Measurements from ENCODE around the gene UNC5B. TPM values are rescaled to one million over a fixed set of nuclear protein-coding genes. Genes with fewer than 3 reads are reported as not detected.

Gene UNC5B
- total RNA-seq, 1 experiment from 2014 or later: 0.07 TPM

GRCh38 chr10:71278691-71279588, 66.6 kb downstream of the UNC5B start:
- CTCF ChIA-PET: no interaction called here
- H3K4me3 Mint-ChIP-seq (ENCODE audit: low read depth, unreplicated experiment): no peak overlapping the region
- peaks cover 54% of the 10 kb centered on the region for H3K27me3 Mint-ChIP-seq (ENCODE audit: unreplicated experiment)
- TF ChIP-seq CTCF (IDR thresholded peaks at IDR 0.05; ENCODE audit: unreplicated experiment): no peak
- H3K36me3 Mint-ChIP-seq (ENCODE audit: insufficient read depth, unreplicated experiment): no peaks in the 10 kb centered on the region
- no peak overlapping the region for H3K27ac Mint-ChIP-seq (ENCODE audit: unreplicated experiment)
- intact Hi-C loops (cut with micrococcal nuclease; ENCODE audit: unreplicated experiment): no loop called here
- DNase-seq: no peak
- no peaks in the 10 kb centered on the region for H3K9me3 Mint-ChIP-seq (ENCODE audit: low read depth, unreplicated experiment)
- no peaks in the 10 kb centered on the region for H3K4me1 Mint-ChIP-seq (ENCODE audit: low read depth, unreplicated experiment)
- no TSS peak for BruUV-seq (replicated peaks)

GRCh38 chr10:71279590-71280170, 67.3 kb downstream of the UNC5B start:
- H3K4me3 Mint-ChIP-seq (ENCODE audit: low read depth, unreplicated experiment): no peak overlapping the region
- no peak for DNase-seq
- BruUV-seq (replicated peaks): no TSS peak
- TF ChIP-seq CTCF (IDR thresholded peaks at IDR 0.05; ENCODE audit: unreplicated experiment): no peak
- H3K36me3 Mint-ChIP-seq (ENCODE audit: insufficient read depth, unreplicated experiment): no peaks in the 10 kb centered on the region
- no peak overlapping the region for H3K27ac Mint-ChIP-seq (ENCODE audit: unreplicated experiment)
- intact Hi-C loops (cut with micrococcal nuclease; ENCODE audit: unreplicated experiment): no loop called here
- H3K4me1 Mint-ChIP-seq (ENCODE audit: low read depth, unreplicated experiment): no peaks in the 10 kb centered on the region
- H3K27me3 Mint-ChIP-seq (ENCODE audit: unreplicated experiment): peaks cover 54% of the 10 kb centered on the region
- CTCF ChIA-PET: no interaction called here
- no peaks in the 10 kb centered on the region for H3K9me3 Mint-ChIP-seq (ENCODE audit: low read depth, unreplicated experiment)

GRCh38 chr10:71280216-71280615, 67.8 kb downstream of the UNC5B start:
- intact Hi-C loops (cut with micrococcal nuclease; ENCODE audit: unreplicated experiment): no loop called here
- Mint-ChIP-seq H3K36me3 (ENCODE audit: insufficient read depth, unreplicated experiment) (no peaks in the 10 kb centered on the region), H3K4me1 (ENCODE audit: low read depth, unreplicated experiment) (no peaks in the 10 kb centered on the region), H3K27me3 (ENCODE audit: unreplicated experiment) (peaks cover 53% of the 10 kb centered on the region), H3K4me3 (ENCODE audit: low read depth, unreplicated experiment) (no peak overlapping the region), H3K9me3 (ENCODE audit: low read depth, unreplicated experiment) (no peaks in the 10 kb centered on the region), H3K27ac (ENCODE audit: unreplicated experiment) (no peak overlapping the region)
- DNase-seq: no peak
- no TSS peak for BruUV-seq (replicated peaks)
- TF ChIP-seq CTCF (IDR thresholded peaks at IDR 0.05; ENCODE audit: unreplicated experiment): no peak
- CTCF ChIA-PET: interaction anchor here (0.6 to 1.1 kb wide), 2 partner anchors 10 to 446 kb away, joined by 3 to 4 read pairs; no protein-coding TSS in a partner anchor

GRCh38 chr10:71280825-71281224, 68.5 kb downstream of the UNC5B start:
- no peak for TF ChIP-seq CTCF (IDR thresholded peaks at IDR 0.05; ENCODE audit: unreplicated experiment)
- H3K4me1 Mint-ChIP-seq (ENCODE audit: low read depth, unreplicated experiment): no peaks in the 10 kb centered on the region
- no peak for DNase-seq
- peaks cover 60% of the 10 kb centered on the region for H3K27me3 Mint-ChIP-seq (ENCODE audit: unreplicated experiment)
- no peaks in the 10 kb centered on the region for H3K9me3 Mint-ChIP-seq (ENCODE audit: low read depth, unreplicated experiment)
- no peak overlapping the region for H3K27ac Mint-ChIP-seq (ENCODE audit: unreplicated experiment)
- CTCF ChIA-PET: interaction anchor here (0.6 to 1.1 kb wide), 2 partner anchors 10 to 446 kb away, joined by 3 to 4 read pairs; no protein-coding TSS in a partner anchor
- H3K4me3 Mint-ChIP-seq (ENCODE audit: low read depth, unreplicated experiment): no peak overlapping the region
- intact Hi-C loops (cut with micrococcal nuclease; ENCODE audit: unreplicated experiment): no loop called here
- BruUV-seq (replicated peaks): no TSS peak
- no peaks in the 10 kb centered on the region for H3K36me3 Mint-ChIP-seq (ENCODE audit: insufficient read depth, unreplicated experiment)
